Measurements from ENCODE around the gene LSG1. TPM values are rescaled to one million over a fixed set of nuclear protein-coding genes. Genes with fewer than 3 reads are reported as not detected.

Gene LSG1
- total RNA-seq, 2 donors from 2014 or later: 19.0 to 34.8 TPM

DNA sequence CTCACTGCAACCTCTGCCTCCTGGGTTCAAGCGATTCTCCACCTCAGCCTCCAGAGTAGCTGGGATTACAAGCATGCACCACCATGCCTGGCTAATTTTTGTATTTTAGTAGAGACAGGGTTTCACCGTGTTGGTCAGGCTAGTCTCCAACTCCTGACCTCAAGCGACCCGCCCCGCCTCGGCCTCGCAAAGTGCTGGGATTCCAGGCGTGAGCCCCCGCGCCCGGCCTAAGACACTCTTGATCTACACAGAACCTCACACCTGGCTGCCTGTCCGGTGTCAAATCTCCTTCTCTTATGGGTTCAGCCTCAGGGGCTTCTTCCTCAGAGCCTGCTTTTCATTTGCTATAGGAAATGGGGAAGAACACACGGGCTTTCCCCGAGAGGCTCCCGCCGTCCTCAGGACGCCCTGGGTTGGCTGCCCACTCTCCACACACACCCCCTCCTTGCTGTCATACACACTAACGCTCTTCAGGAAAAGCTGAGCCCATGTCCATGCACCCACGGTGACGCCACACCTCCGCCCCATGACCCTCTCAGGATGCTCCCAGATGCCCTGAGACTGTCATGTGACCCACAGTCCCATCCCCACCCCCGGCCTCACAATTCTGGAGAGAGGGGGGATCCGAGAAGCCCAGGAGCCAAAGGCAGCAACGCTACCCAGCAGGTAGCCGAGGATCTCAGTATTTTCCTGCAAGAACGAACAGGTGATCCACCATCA, 49.2 kb downstream of the LSG1 start:
- H3K36me3 ChIP-seq: no peaks in the 10 kb centered on the region
- H3K27me3 ChIP-seq: no peaks in the 10 kb centered on the region
- no peaks in the 10 kb centered on the region for H3K4me1 ChIP-seq
- intact Hi-C loops (cut with DNase I): no loop called here
- DNase-seq: no peak
- H3K4me3 ChIP-seq: no peak overlapping the region
- H3K9me3 ChIP-seq: no peaks in the 10 kb centered on the region
- no peak overlapping the region for H3K9ac ChIP-seq (ENCODE audit: low read depth in 2 of 2, low read length in 2 of 2)
- TF ChIP-seq, protein P1, sequence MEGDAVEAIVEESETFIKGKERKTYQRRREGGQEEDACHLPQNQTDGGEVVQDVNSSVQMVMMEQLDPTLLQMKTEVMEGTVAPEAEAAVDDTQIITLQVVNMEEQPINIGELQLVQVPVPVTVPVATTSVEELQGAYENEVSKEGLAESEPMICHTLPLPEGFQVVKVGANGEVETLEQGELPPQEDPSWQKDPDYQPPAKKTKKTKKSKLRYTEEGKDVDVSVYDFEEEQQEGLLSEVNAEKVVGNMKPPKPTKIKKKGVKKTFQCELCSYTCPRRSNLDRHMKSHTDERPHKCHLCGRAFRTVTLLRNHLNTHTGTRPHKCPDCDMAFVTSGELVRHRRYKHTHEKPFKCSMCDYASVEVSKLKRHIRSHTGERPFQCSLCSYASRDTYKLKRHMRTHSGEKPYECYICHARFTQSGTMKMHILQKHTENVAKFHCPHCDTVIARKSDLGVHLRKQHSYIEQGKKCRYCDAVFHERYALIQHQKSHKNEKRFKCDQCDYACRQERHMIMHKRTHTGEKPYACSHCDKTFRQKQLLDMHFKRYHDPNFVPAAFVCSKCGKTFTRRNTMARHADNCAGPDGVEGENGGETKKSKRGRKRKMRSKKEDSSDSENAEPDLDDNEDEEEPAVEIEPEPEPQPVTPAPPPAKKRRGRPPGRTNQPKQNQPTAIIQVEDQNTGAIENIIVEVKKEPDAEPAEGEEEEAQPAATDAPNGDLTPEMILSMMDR (IDR thresholded peaks at IDR 0.05): no peak
- H3K27ac ChIP-seq: no peak overlapping the region

DNA sequence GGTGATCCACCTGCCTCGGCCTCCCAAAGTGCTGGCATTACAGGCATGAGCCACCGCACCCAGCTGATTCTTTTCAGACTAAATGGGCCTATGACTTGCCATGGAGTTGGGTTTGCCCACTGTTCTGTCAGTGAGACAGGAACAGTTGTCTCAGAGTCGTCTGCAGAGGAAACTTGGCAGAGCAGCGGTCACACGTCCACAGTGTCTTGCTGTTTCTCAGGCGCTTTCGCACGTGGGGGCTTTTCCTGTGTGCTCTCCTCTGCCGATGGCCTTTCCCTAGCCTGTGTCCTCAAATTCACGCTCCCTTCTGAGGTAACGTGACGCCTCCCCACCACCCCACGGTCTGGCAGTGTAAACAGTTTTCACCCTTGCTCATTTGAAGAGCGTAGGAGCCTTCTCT, 50.0 kb downstream of the LSG1 start:
- Histone ChIP-seq H3K9ac (ENCODE audit: low read depth in 2 of 2, low read length in 2 of 2) (peak overlapping the region in 1 of 2 donors; percentile 26), H3K9me3 (no peaks in the 10 kb centered on the region), H3K36me3 (no peaks in the 10 kb centered on the region), H3K27ac (no peak overlapping the region), H3K4me3 (no peak overlapping the region), H3K4me1 (no peaks in the 10 kb centered on the region), H3K27me3 (no peaks in the 10 kb centered on the region)
- no peak for DNase-seq
- intact Hi-C loops (cut with DNase I): no loop called here
- TF ChIP-seq, protein P1 (IDR thresholded peaks at IDR 0.05): no peak

DNA sequence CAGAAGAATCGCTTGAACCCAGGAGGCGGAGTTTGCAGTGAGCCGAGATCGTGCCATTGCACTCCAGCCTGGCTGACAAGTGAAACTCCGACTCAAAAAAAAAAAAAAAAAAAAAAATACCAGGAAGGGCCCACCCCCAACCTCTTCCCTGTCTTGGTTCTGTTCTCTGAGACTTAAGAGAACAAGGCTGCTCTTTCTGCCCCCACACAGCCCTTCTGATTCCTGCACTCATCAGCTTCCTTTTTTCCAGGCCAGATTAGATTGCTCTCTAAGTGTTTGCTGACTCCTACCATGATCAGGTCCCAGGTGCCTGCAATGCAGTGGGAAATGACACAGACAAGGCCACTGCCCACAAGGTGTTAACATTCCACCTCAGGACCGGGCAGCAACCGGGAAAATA, 51.8 kb downstream of the LSG1 start:
- Histone ChIP-seq H3K27ac (no peak overlapping the region), H3K4me3 (no peak overlapping the region), H3K4me1 (no peaks in the 10 kb centered on the region), H3K36me3 (no peaks in the 10 kb centered on the region), H3K27me3 (no peaks in the 10 kb centered on the region), H3K9me3 (no peaks in the 10 kb centered on the region), H3K9ac (ENCODE audit: low read depth in 2 of 2, low read length in 2 of 2) (no peak overlapping the region)
- DNase-seq: no peak
- TF ChIP-seq, protein P1 (IDR thresholded peaks at IDR 0.05): no peak
- intact Hi-C loops (cut with DNase I): no loop called here

GRCh38 chr3:194619741-194620140, 52.2 kb downstream of the LSG1 start:
- H3K36me3 ChIP-seq: no peaks in the 10 kb centered on the region
- H3K9me3 ChIP-seq: no peaks in the 10 kb centered on the region
- no peaks in the 10 kb centered on the region for H3K4me1 ChIP-seq
- H3K27ac ChIP-seq: no peak overlapping the region
- H3K27me3 ChIP-seq: no peaks in the 10 kb centered on the region
- intact Hi-C loops (cut with DNase I): no loop called here
- no peak for DNase-seq
- no peak overlapping the region for H3K4me3 ChIP-seq
- TF ChIP-seq, protein P1 (IDR thresholded peaks at IDR 0.05): no peak
- no peak overlapping the region for H3K9ac ChIP-seq (ENCODE audit: low read depth in 2 of 2, low read length in 2 of 2)

DNA sequence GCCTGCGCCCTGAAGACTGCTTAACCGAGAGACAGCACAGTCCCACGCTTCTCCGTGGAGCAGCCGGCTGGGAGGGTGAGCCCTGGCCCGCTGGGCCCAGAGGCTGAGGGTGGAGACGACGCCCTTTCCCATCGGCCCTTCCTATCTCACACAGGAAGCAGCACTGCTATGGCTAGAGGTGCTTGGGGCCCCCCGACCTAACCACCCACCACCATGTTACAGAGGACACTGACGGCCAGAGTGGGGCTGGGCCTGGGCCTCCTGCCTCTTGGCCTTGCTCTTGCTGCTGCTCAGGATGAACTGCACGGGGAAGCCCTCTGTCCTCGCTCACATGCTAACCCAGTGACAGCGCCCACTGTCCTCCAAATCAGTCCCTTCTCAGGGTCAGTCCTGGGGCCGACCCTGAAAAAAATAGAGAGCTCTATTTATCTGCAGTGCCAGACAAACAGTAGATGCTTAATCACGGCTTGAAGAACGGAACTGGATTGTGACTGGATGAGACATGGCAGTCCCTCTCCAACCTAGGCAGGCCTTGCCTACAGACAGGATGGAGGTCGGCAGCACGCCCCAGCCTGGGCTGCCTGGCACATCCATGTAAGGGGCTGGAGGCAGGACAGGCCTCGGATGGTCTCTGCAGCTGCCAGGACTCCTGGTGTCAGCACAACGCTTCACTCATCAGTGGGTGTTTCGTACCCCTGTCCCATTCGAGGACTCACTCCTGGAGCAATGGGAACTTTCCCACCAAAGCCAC, 53.0 kb downstream of the LSG1 start:
- no peaks in the 10 kb centered on the region for H3K36me3 ChIP-seq
- H3K4me3 ChIP-seq: no peak overlapping the region
- H3K27me3 ChIP-seq: no peaks in the 10 kb centered on the region
- intact Hi-C loops (cut with DNase I): no loop called here
- no peaks in the 10 kb centered on the region for H3K4me1 ChIP-seq
- TF ChIP-seq, protein P1 (IDR thresholded peaks at IDR 0.05): no peak
- H3K27ac ChIP-seq: no peak overlapping the region
- H3K9ac ChIP-seq (ENCODE audit: low read depth in 2 of 2, low read length in 2 of 2): no peak overlapping the region
- no peak for DNase-seq
- no peaks in the 10 kb centered on the region for H3K9me3 ChIP-seq
